H1 (cell line): ENCODE measurements around the gene GIMAP7. TPM values are rescaled to one million over a fixed set of nuclear protein-coding genes. Genes with fewer than 3 reads are reported as not detected.

ENCODE experiments used
- CTCF ChIA-PET: fragments of 300-600 bp; sonication (Branson Sonifier 250); formaldehyde crosslinking; loops from one replicate; lab custom pipeline; 2021; ENCODE audit not compliant: partially characterized antibody; lab: Charles Lee
- POLR2A ChIA-PET: fragments of 300-600 bp; sonication (Branson Sonifier 250); formaldehyde crosslinking; loops from one replicate; lab custom pipeline; 2021; ENCODE audit warnings: inconsistent platforms; ENCODE audit not compliant: partially characterized antibody; lab: Charles Lee
- DNase-seq, 2 experiments: peaks; one replicate each; pipeline versions ENCODE4 v3.0.0 to v3.0.0-alpha.2; 2010 to 2022; ENCODE audit warnings: low spot score in 2 of 2, low read depth in 1 of 2, mixed read lengths in 1 of 2
- FAIRE-seq: peaks from 2 replicates; lab custom pipeline; 2011; peaks lifted over from hg19 to GRCh38; lab: Jason Lieb, UNC
- H2AFZ ChIP-seq: 2 replicates; pipeline ENCODE4 v1.8.1; 2012; ENCODE audit warnings: low read length, inconsistent platforms
- H2AK5ac ChIP-seq: 2 replicates; pipeline ENCODE4 v1.6.1; 2013; ENCODE audit warnings: low read depth, low read length
- H2BK120ac ChIP-seq: replicated peaks from 2 replicates; pipeline ENCODE3; 2013; ENCODE audit warnings: low read depth, low read length, inconsistent platforms
- H2BK12ac ChIP-seq: 2 replicates; pipeline ENCODE4 v1.6.1; 2013; ENCODE audit warnings: low read depth, low read length
- H2BK15ac ChIP-seq: 2 replicates; pipeline ENCODE4 v1.6.1; 2013; ENCODE audit warnings: low read length
- H2BK20ac ChIP-seq: 2 replicates; pipeline ENCODE4 v1.6.1; 2013; ENCODE audit warnings: low read length
- H2BK5ac ChIP-seq: 2 replicates; pipeline ENCODE4 v1.6.1; 2013; ENCODE audit warnings: low read depth, low read length
- H3K14ac ChIP-seq: 2 replicates; pipeline ENCODE4 v1.6.1; 2013; ENCODE audit warnings: inconsistent platforms; ENCODE audit not compliant: insufficient read length
- H3K18ac ChIP-seq: 2 replicates; pipeline ENCODE4 v1.6.1; 2013; ENCODE audit warnings: low read length; ENCODE audit errors: extremely low read depth
- H3K23ac ChIP-seq: 2 replicates; pipeline ENCODE4 v1.6.1; 2013; ENCODE audit warnings: inconsistent platforms; ENCODE audit not compliant: insufficient read length
- H3K23me2 ChIP-seq: 2 replicates; pipeline ENCODE4 v1.6.1; 2013; ENCODE audit warnings: low read depth, low read length
- H3K27ac ChIP-seq: 2 replicates; pipeline ENCODE4 v1.6.1; 2011; ENCODE audit warnings: low read depth, low read length, inconsistent platforms
- H3K27me3 ChIP-seq, 4 experiments: replicated peaks in 1 of 4; 1 replicate in 1 of 4; 2 replicates in 3 of 4; pipeline versions ENCODE4 v1.6.1 to v1.8.1; 2011 to 2013; ENCODE audit warnings: low read length in 3 of 4, mild to moderate bottlenecking in 3 of 4, inconsistent platforms in 2 of 4, mixed read lengths in 2 of 4, moderate library complexity in 1 of 4; ENCODE audit not compliant: control insufficient read depth in 3 of 4, insufficient read depth in 3 of 4; ENCODE audit errors: extremely low read depth in 1 of 4
- H3K36me3 ChIP-seq, 4 experiments: 2 replicates each; pipeline versions ENCODE4 v1.6.1 to v1.8.1; 2011 to 2013; ENCODE audit warnings: mild to moderate bottlenecking in 4 of 4, low read length in 3 of 4, moderate library complexity in 2 of 4, control low read depth in 1 of 4, inconsistent platforms in 1 of 4; ENCODE audit not compliant: insufficient read depth in 4 of 4, control insufficient read depth in 2 of 4
- H3K4ac ChIP-seq: replicated peaks from 2 replicates; pipeline ENCODE3; 2013; ENCODE audit warnings: low read length, low read depth, mixed read lengths, inconsistent platforms; ENCODE audit not compliant: insufficient read length
- H3K4me1 ChIP-seq, 4 experiments: replicated peaks in 1 of 4; 1 replicate in 1 of 4; 2 replicates in 3 of 4; pipeline versions ENCODE4 v1.6.1 to v1.8.1; 2011 to 2013; ENCODE audit warnings: low read length in 3 of 4, inconsistent platforms in 2 of 4, mixed read lengths in 1 of 4; ENCODE audit not compliant: insufficient read depth in 4 of 4, control insufficient read depth in 3 of 4
- H3K4me2 ChIP-seq, 2 experiments: 2 replicates each; pipeline versions ENCODE4 v1.6.1 to v1.8.1; 2011 to 2013; ENCODE audit warnings: low read depth in 2 of 2, low read length in 2 of 2, control low read depth in 1 of 2, inconsistent platforms in 1 of 2, mild to moderate bottlenecking in 1 of 2; ENCODE audit not compliant: insufficient read depth in 1 of 2
- H3K4me3 ChIP-seq, 4 experiments: fragments of 200-600, 300-600 bp in 1 of 4; sonication (generic), shearing (Covaris generic), sonication (Bioruptor Twin) in 1 of 4; 2 replicates each; pipeline versions ENCODE4 v1.5.1 to v1.8.1; 2011 to 2016; ENCODE audit warnings: low read length in 4 of 4, low read depth in 3 of 4, control low read depth in 2 of 4, inconsistent platforms in 2 of 4, mild to moderate bottlenecking in 2 of 4, mixed read lengths in 1 of 4, moderate library complexity in 1 of 4; ENCODE audit not compliant: insufficient read depth in 2 of 4; ENCODE audit errors: extremely low read depth in 1 of 4
- H3K56ac ChIP-seq: replicated peaks from 2 replicates; pipeline ENCODE3; 2013; ENCODE audit warnings: low read depth, mild to moderate bottlenecking, mixed read lengths, low read length, inconsistent platforms; ENCODE audit not compliant: insufficient read length
- H3K79me1 ChIP-seq: 2 replicates; pipeline ENCODE4 v1.6.1; 2013; ENCODE audit warnings: low read depth, low read length, control low read depth
- H3K79me2 ChIP-seq, 2 experiments: 2 replicates each; pipeline versions ENCODE4 v1.6.1 to v1.8.1; 2012 to 2013; ENCODE audit warnings: low read length in 2 of 2, mild to moderate bottlenecking in 2 of 2, inconsistent platforms in 1 of 2; ENCODE audit not compliant: insufficient read depth in 2 of 2, control insufficient read depth in 1 of 2
- H3K9ac ChIP-seq, 4 experiments: replicated peaks in 1 of 4; 1 replicate in 1 of 4; 2 replicates in 3 of 4; pipeline versions ENCODE4 v1.6.1 to v1.8.1; 2011 to 2013; ENCODE audit warnings: low read depth in 3 of 4, low read length in 3 of 4, control low read depth in 2 of 4, mild to moderate bottlenecking in 2 of 4, moderate library complexity in 2 of 4, inconsistent platforms in 1 of 4; ENCODE audit errors: extremely low read depth in 1 of 4
- H3K9me3 ChIP-seq, 2 experiments: 2 replicates each; pipeline versions ENCODE4 v1.6.1 to v1.8.1; 2012 to 2013; ENCODE audit warnings: mild to moderate bottlenecking in 2 of 2, moderate library complexity in 2 of 2, control low read depth in 1 of 2, inconsistent platforms in 1 of 2, low read depth in 1 of 2, low read length in 1 of 2, mixed read lengths in 1 of 2; ENCODE audit not compliant: insufficient read depth in 2 of 2
- H4K20me1 ChIP-seq, 2 experiments: replicated peaks in 1 of 2; 2 replicates each; pipeline versions ENCODE3 to v1.8.1; 2011 to 2013; ENCODE audit warnings: inconsistent platforms in 2 of 2, low read length in 2 of 2, mild to moderate bottlenecking in 1 of 2; ENCODE audit not compliant: insufficient read depth in 2 of 2, control insufficient read depth in 1 of 2
- H4K5ac ChIP-seq: 2 replicates; pipeline ENCODE4 v1.6.1; 2013; ENCODE audit warnings: low read length, low read depth, mixed read lengths, inconsistent platforms; ENCODE audit not compliant: insufficient read length
- H4K8ac ChIP-seq: 2 replicates; pipeline ENCODE4 v1.8.0; 2013; ENCODE audit warnings: mild to moderate bottlenecking, moderate library complexity, low read length, inconsistent platforms; ENCODE audit not compliant: insufficient read depth; ENCODE audit errors: extremely low read depth
- H4K91ac ChIP-seq: replicated peaks from 2 replicates; pipeline ENCODE3; 2013; ENCODE audit warnings: low read length, mixed read lengths, inconsistent platforms; ENCODE audit not compliant: insufficient read length
- BRCA1 ChIP-seq: IDR thresholded peaks from 2 replicates; pipeline ENCODE4 v1.6.1; 2012; ENCODE audit warnings: low read depth, low read length, improper control_type of control experiment
- CHD1 ChIP-seq: IDR thresholded peaks from 2 replicates; pipeline ENCODE4 v1.6.1; 2012; ENCODE audit warnings: low read depth, low read length, improper control_type of control experiment
- JUN ChIP-seq: IDR thresholded peaks from 2 replicates; pipeline ENCODE4 v1.6.1; 2011; ENCODE audit warnings: low read depth, mild to moderate bottlenecking, improper control_type of control experiment, low read length
- NRF1 ChIP-seq: IDR thresholded peaks from 2 replicates; pipeline ENCODE4 v1.6.1; 2011; ENCODE audit warnings: mild to moderate bottlenecking, low read depth, low read length, improper control_type of control experiment
- SAP30 ChIP-seq: fragments of 300-600 bp; sonication (generic); IDR thresholded peaks from 2 replicates; pipeline ENCODE4 v1.7.1; 2012; ENCODE audit warnings: low read length, moderate library complexity, mild to moderate bottlenecking, inconsistent platforms; ENCODE audit not compliant: insufficient read depth, insufficient replicate concordance
- TAF1 ChIP-seq: IDR thresholded peaks from 2 replicates; pipeline ENCODE4 v1.6.1; 2011; ENCODE audit warnings: mild to moderate bottlenecking, low read depth, low read length
- WGBS, 2 experiments: shearing (Covaris generic) in 1 of 2; methylation state at CpG; one replicate each; pipeline versions ENCODE4 v1.1.6 to v1.1.7; 2013 to 2015; ENCODE audit warnings: low lambda C conversion rate in 2 of 2, mixed read lengths in 2 of 2, inconsistent platforms in 1 of 2, low coverage in 1 of 2, missing lambda C conversion rate in 1 of 2; ENCODE audit not compliant: insufficient replicate concordance in 2 of 2, insufficient coverage in 1 of 2, insufficient read length in 1 of 2; ENCODE audit errors: extremely low coverage in 1 of 2, missing lambda C conversion rate in 1 of 2; 5-methylcytosine and 5-hydroxymethylcytosine counted together
- polyA plus RNA-seq, 7 experiments: library from polyadenylated mRNA; depleted of rRNA in 3 of 7; stranded (reverse) in 5 of 7; unstranded in 2 of 7; fragments of >200 nt in 5 of 7; fragments of 200-250 nt in 2 of 7; gene quantifications; 1 replicate in 5 of 7; 2 replicates in 1 of 7; 4 replicates in 1 of 7; pipeline versions ENCODE4 v1.2.1 to v1.2.3, GENCODE V29; 2011 to 2013; ENCODE audit warnings: missing spikeins in 2 of 7, mixed read lengths in 2 of 7
- total RNA-seq: library from RNA; stranded (reverse); fragmentation: NEBNext Ultra II Directional; extraction: Animal tissue kit (Norgen Biotek cat#: 25700); gene quantifications from 2 replicates; pipeline ENCODE4 v1.2.1, GENCODE V29; 2021
- TF ChIP-seq, protein P1 (sequence below): IDR thresholded peaks from 2 replicates; pipeline ENCODE4 v1.6.1; 2012; ENCODE audit warnings: inconsistent platforms
- TF ChIP-seq, protein P2 (sequence below): IDR thresholded peaks from 2 replicates; pipeline ENCODE4 v1.6.1; 2011; ENCODE audit warnings: low read depth, mild to moderate bottlenecking, low read length; ENCODE audit not compliant: insufficient read depth

GIMAP7 gene
- total and polyA plus RNA-seq, 2 of the 8 experiments (the other 6 are each of a cell fraction or from before 2014, with no cell fraction given): not detected

DNA sequence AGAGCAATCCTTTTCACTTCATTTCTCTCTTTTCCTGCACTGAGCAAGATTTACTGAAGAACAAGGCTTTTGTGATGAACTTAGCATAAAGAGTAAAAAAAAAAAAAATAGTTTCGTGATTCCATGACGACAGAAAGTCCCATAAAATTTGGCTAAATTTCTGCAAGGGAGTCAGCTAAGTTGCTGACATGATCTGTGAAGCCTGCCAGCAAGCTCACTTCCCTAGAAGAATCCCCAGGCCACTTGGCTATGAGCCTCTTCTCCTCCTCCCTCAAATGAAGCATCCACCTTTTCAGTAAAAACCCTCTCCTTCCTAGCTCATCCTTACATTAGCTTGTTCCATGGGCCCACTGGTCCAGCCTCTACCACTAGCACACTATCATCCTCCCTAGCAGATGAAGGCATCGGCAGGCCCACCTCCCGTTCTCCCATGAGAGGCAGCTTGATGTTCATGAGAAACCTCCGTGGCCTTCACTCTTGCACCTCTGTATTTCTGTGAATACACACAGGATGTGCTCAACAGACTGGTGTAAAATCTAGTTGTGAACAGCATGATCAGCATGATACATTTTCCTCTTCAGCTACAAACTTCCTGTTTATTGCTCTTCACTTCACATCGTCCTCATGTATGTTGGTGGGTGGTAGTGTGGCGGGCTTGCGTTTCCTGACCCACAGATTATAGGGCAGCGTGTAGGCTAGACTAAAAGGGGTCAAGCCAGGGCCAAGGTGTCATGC is 33.3 kb upstream of the GIMAP7 start:
- WGBS, 2 experiments: 95% methylated on average over 9 of the region's 9 CpGs; no CpG with 5 or more reads in 1 of the 2 experiments
- Histone ChIP-seq H3K9ac (no peak overlapping the region), H4K5ac (no peak overlapping the region), H3K18ac (no peak overlapping the region), H4K8ac (no peak overlapping the region), H3K79me2 (no peaks in the 10 kb centered on the region), H2BK20ac (no peak overlapping the region), H3K27me3 (no peaks in the 10 kb centered on the region), H3K14ac (no peak overlapping the region), H3K4me3 (no peak overlapping the region), H4K91ac (no peak overlapping the region), H3K9me3 (no peaks in the 10 kb centered on the region), H2BK15ac (no peak overlapping the region), H3K4me1 (peaks cover 0 to 3% (median 0%) of the 10 kb centered on the region in 4 experiments; a peak in 1 of 7 replicates), H2AK5ac (no peak overlapping the region), H3K36me3 (no peaks in the 10 kb centered on the region), H3K56ac (no peak overlapping the region), H4K20me1 (no peaks in the 10 kb centered on the region), H3K4me2 (no peak overlapping the region), H2BK12ac (no peak overlapping the region), H3K79me1 (no peaks in the 10 kb centered on the region), H3K23ac (no peak overlapping the region), H3K4ac (no peak overlapping the region), H2AFZ (no peak overlapping the region), H2BK120ac (no peak overlapping the region), H3K27ac (no peak overlapping the region), H2BK5ac (no peak overlapping the region), H3K23me2 (no peaks in the 10 kb centered on the region)
- TF ChIP-seq, protein P1, sequence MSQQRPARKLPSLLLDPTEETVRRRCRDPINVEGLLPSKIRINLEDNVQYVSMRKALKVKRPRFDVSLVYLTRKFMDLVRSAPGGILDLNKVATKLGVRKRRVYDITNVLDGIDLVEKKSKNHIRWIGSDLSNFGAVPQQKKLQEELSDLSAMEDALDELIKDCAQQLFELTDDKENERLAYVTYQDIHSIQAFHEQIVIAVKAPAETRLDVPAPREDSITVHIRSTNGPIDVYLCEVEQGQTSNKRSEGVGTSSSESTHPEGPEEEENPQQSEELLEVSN: no peak
- TF ChIP-seq, protein P2, sequence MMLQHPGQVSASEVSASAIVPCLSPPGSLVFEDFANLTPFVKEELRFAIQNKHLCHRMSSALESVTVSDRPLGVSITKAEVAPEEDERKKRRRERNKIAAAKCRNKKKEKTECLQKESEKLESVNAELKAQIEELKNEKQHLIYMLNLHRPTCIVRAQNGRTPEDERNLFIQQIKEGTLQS: no peak
- TF ChIP-seq NRF1: no peak
- no peak for TF ChIP-seq TAF1
- no peak for TF ChIP-seq BRCA1
- TF ChIP-seq SAP30: no peak
- no peak for TF ChIP-seq JUN
- TF ChIP-seq CHD1: no peak
- ChIA-PET POLR2A (no interaction called here), CTCF (interaction anchor here (0.6 to 1.3 kb wide), 5 partner anchors 9 to 734 kb away, joined by 3 to 5 read pairs (median 4); no protein-coding TSS in a partner anchor)
- no peak for FAIRE-seq
- DNase-seq: no peak
